Colon (tissue), 2 donors: ENCODE data around the gene RPL11.
"Not testable (repeated sequence)": the region's sequence is repeated elsewhere in the genome, so short reads cannot be mapped to it uniquely, and the experiment has no call there.

Source experiments
- FAIRE-seq: peaks from 2 replicates; lab custom pipeline; 2012; peaks lifted over from hg19 to GRCh38; lab: Jason Lieb, UNC
- donor health status: control.
- donor health status: control.

The RPL11 gene

DNA sequence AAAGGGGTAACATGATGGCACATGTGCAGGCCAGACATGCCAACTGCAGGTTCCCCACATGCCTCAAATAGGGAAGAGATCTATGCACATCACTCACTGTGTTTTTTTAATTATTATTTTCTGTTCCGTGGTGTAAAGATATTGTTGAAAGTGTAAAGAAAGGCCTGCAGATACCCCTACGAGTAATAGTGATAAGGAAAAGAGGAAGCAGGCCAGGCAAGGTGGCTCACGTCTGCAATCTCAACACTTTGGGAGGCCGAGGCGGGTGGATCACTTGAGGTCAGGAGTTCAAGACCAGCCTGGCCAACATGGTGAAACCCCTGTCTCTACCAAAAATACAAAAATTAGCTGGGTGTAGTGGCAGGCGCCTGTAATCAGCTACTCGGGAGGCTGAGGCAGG, 6.4 kb upstream of the RPL11 start:
- FAIRE-seq = not testable (repeated sequence)

DNA sequence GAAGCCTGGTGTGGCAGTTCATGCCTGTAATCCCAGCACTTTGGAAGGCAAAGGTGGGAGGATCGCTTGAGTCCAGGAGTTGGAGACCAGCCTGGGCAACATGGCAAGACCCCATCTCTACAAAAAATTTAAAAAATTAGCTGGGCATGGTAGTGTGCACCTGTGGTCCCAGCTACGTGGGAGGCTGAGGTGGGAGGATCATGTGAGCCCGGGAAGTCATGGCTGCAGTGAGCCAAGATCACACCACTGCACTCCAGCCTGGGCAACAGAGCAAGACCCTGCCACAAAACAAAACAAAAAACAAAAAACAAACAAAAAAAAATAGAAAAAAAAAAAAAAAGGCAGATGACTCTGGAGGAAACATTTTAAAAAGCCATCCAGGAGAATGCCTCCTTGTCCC, 3.9 kb upstream of the RPL11 start:
- FAIRE-seq = not testable (repeated sequence)

GRCh38 chr1:23688281-23688680, 3.3 kb upstream of the RPL11 start:
- not testable (repeated sequence) for FAIRE-seq

- no peak for FAIRE-seq
Observed at GRCh38 chr1:23692308-23692871, 784 bp downstream of the RPL11 start.

DNA sequence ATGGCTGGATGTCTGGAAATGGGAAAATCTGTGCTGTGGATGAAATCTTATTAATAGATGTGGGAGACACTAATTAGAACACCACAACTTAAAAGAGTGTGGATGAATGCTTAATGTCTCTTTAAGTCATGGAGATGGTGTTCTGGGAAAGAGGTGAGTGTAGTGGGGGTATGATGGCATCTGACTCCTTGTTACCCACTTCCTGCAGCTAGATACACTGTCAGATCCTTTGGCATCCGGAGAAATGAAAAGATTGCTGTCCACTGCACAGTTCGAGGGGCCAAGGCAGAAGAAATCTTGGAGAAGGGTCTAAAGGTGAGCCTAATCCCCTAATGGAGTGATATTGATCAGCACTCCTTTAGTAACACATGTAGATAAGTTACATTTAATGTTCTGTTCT, 2.0 kb downstream of the RPL11 start:
- no peak for FAIRE-seq

DNA sequence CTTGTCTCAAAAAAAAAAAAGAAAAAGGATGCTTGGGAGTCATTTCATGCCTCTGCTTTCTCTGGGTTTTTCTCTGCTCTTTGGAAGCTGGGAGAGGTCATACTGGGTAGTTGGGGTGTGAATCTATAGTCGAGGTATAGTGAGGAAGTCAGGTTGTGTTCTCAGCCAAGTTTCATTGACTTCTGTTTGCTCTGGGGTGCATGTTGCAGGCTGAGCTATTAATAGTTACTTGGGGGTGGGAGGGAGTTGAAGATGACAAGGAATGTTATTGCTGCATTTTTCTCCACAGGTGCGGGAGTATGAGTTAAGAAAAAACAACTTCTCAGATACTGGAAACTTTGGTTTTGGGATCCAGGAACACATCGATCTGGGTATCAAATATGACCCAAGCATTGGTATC, 2.8 kb downstream of the RPL11 start:
- FAIRE-seq = no peak

DNA sequence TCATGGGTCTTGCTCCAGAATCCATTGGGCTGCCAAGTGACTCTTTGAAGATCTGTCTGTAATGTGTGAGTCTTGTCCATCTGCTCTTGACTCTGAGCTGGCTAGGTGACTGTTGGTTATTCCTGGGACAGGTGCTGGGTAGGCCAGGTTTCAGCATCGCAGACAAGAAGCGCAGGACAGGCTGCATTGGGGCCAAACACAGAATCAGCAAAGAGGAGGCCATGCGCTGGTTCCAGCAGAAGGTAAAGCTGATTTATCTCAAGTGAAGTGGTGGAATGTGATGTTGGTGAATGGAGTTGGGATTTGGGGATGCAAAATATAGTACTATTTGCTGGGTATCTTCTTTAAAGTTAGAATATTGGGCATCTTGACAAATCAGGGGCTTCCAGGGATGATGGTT, 4.1 kb downstream of the RPL11 start:
- no peak for FAIRE-seq

GRCh38 chr1:23696335-23696989, 4.9 kb downstream of the RPL11 start:
- FAIRE-seq = no peak

- no peak for FAIRE-seq
Observed at GRCh38 chr1:23698466-23698865, 6.9 kb downstream of the RPL11 start.

- FAIRE-seq = no peak
Observed at GRCh38 chr1:23699280-23700179, 7.9 kb downstream of the RPL11 start.

- no peak for FAIRE-seq
Observed at GRCh38 chr1:23701310-23701709, 9.7 kb downstream of the RPL11 start.

DNA sequence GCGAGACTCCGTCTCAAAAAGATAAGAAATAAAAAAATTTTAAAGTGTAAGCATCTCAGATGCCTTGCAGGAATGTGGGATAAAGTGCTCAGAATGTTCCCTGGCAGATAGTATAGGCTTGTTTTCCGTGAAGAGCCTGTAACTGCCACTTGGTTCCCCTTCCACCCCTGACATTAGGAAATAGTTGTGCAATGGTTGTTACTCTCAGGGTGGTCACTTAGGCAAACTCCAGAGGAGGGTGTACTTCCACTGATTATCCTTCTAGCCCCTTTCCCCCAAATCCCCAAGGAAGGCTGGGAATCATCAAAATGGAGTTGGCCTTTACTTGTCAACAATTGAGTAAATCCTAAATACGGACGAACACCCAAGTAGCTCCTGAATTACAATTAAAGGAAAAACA, 10.4 kb downstream of the RPL11 start:
- no peak for FAIRE-seq

DNA sequence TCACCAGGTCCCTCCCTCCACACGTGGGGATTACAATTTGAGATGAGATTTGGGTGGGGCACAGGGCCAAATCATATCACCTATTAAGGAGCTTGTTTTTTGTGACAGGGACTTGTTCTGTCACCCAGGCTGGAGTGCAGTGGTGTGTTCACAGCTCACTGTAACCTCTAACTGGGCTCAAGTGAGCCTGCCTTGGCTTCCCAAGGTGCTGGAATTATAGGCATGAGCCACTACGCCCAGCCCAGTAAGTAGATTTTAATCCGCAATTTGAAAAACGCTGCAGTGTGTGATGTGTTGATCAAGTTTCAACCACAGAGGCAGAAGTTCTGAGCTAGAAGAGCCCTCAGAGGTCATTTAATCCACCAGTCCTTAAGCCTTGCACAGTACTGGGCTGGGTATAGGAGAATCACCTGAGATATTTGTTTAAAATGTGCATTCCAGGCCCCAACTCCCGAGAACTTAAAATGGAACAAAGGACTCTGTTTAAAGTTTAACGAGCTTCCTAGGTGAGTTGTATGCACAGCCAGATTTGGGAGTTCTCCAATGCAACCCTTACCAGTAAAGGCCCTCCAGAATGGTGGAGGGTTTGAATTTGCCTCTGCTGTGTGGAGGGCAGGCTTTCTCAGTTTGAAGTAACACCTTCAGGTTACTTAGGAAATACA, 13.4 kb downstream of the RPL11 start:
- FAIRE-seq = no peak

GRCh38 chr1:23709229-23709628, 17.6 kb downstream of the RPL11 start:
- no peak for FAIRE-seq

DNA sequence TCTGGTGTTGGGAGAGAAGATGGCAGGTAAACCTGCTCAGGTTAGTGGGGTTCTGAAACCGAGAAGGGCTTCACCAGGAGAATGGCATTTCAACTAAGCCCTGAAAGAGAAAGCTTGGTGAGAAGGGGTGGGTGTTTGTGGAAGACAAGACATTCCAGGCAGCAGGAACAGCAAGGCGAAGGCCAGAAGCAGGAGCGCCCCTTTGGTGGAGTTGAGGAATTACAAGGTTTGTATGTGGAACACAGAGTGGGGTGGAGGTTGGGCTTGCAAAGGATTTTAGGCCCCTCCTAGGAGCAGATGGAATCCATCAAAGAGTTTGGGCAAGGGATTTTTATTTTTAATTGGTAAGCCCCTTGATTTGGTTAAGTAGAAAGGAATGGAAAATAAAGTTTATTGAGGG, 26.9 kb downstream of the RPL11 start:
- no peak for FAIRE-seq

- no peak for FAIRE-seq
Observed at GRCh38 chr1:23719162-23719820, 27.7 kb downstream of the RPL11 start.

DNA sequence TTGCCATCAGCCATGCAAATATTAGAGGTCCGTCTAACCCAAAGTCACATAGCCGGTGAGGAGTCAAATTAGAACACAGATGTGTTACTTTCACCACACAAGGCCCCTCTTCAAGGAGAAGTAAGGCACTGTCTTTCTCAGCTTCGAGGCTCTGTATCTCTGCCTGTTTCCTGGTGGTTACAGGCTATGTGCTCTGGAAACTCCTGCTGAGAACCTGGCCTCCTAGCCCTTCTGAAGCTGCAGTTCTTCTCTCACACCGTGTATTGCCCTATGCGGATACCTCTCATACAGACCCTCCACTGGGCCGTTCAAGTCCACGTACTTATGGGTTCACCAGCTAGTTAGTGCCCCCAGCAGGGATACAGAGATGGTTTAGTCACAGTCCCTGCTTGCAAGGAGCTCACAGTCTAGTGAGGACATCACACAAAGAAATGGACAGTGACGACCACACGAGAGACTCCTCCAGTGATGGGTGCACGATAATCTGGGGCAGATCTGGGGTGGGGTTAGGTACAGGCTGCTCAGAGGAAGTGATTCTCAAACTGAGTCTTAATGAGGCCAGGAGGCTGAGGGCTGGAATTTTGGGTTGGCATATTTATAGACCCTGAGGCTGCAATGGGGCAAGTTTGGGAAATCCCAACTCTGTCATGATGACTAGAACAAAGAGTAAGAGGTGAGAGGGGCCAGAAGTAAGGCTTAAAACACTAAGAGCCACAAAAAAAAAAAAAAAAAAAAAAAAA, 28.8 kb downstream of the RPL11 start:
- no peak for FAIRE-seq

DNA sequence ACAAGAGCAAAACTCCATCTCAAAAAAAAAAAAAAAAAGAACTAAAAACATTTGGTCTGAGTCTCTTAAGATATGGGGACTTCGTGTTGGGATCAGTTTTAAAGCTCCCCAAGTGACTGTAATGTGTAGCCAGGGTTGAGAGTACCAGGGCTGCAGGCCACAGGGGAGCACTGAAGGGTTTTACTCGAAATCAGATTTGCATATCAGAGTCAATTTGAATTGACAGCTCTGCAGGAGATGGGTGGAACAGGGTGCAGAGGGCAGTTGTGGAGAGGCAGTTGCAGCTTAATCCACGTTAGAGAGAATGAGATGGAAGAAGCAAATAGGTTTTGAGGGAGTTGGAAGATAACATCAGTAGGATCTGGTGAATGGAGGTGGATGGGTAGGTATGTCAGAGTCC, 31.0 kb downstream of the RPL11 start:
- no peak for FAIRE-seq

- FAIRE-seq = no peak
Observed at GRCh38 chr1:23726686-23727085, 35.1 kb downstream of the RPL11 start.

DNA sequence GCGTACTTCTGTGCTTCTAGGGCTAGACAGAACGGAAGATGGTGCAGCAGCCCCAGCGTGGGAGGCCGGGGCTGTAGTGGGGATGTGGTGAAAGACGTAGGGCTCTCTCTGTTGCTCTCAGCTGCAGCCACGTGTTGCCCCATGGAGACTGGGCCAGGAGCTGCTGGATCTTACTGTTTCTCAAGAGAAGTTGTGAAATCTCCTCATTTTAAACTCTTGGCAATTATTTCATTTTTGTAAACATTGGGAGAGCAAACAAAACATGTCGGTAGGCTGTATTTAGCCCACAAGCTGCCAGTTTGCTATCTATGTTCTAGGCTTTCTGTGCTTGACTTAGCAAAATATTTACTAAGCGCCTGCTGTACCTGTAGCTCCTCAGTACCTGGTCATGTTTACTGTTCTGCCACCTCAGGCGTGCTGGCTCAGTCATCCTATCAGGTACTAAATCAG, 35.8 kb downstream of the RPL11 start:
- FAIRE-seq = no peak
